A549 (cell line): Measurements from ENCODE around the gene CYP26B1.

Source experiments
- JUN ChIP-seq, 2 experiments: fragments of >200 bp; sonication (Bioruptor Twin); formaldehyde crosslinking; IDR thresholded peaks; 2 replicates in 1 of 2; 3 replicates in 1 of 2; pipeline ENCODE4 v1.6.1; 2016 to 2017
- KDM1A ChIP-seq: fragments of 200-600 bp; sonication (generic); IDR thresholded peaks from 2 replicates; pipeline ENCODE4 v1.6.1; 2016; ENCODE audit warnings: low read depth, mild to moderate bottlenecking
- RNF2 ChIP-seq: fragments of 200-600 bp; sonication (generic); IDR thresholded peaks from 2 replicates; pipeline ENCODE4 v1.6.1; 2016; ENCODE audit warnings: low read depth, mild to moderate bottlenecking, antibody characterized with exemption, moderate library complexity, borderline replicate concordance
- TF ChIP-seq, protein P1 (sequence below): fragments of >200 bp; sonication (Bioruptor Twin); formaldehyde crosslinking; IDR thresholded peaks from 3 replicates; pipeline ENCODE4 v1.5.1; 2016
- TF ChIP-seq, protein P2 (sequence below): IDR thresholded peaks from 2 replicates; pipeline ENCODE4 v1.6.1; 2012

DNA sequence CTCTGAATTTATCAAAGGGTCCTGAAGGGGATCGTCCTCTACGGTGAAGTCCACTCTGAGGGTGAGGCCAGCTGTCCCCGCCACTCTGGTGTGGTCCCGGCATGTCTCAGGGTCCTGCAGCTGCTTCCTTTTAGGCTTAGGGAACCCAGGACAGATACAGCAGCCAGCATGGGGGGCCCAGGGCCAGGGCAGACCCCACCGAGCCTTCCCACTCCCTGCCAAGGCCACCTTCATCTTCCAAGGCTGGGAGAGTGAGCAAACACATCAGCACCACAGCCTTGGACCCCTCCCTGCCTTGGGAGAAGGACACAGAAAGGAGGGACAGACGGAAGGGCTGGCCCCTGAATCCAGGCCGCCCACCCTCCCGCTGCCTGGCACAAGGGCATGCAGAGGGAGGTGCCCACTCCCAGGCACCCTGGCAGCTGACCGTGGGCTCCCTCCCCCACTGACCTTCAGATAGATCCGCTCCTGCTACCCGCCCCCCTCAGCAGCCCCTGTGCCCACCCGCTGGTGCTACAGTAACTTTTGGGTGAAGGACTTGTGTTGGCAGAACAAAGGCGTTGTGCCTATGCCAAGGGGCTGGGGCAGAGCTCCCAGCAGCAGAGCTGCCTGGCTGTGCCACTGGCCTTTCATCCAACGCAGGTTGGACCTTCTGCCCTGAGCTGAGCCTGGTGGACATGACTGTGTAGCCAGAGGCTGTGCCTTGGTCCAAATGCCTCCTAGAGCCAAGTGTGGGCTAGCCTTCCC is 7.6 kb downstream of the CYP26B1 start:
- TF ChIP-seq, protein P1, sequence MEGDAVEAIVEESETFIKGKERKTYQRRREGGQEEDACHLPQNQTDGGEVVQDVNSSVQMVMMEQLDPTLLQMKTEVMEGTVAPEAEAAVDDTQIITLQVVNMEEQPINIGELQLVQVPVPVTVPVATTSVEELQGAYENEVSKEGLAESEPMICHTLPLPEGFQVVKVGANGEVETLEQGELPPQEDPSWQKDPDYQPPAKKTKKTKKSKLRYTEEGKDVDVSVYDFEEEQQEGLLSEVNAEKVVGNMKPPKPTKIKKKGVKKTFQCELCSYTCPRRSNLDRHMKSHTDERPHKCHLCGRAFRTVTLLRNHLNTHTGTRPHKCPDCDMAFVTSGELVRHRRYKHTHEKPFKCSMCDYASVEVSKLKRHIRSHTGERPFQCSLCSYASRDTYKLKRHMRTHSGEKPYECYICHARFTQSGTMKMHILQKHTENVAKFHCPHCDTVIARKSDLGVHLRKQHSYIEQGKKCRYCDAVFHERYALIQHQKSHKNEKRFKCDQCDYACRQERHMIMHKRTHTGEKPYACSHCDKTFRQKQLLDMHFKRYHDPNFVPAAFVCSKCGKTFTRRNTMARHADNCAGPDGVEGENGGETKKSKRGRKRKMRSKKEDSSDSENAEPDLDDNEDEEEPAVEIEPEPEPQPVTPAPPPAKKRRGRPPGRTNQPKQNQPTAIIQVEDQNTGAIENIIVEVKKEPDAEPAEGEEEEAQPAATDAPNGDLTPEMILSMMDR = no peak
- TF ChIP-seq, protein P2, sequence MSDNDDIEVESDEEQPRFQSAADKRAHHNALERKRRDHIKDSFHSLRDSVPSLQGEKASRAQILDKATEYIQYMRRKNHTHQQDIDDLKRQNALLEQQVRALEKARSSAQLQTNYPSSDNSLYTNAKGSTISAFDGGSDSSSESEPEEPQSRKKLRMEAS = no peak
- no peak for TF ChIP-seq RNF2
- TF ChIP-seq KDM1A = no peak
- no peak for TF ChIP-seq JUN (IDR thresholded peaks at IDR 0.05)
